ENCODE results near the gene PPP1R7.

Gene PPP1R7

DNA sequence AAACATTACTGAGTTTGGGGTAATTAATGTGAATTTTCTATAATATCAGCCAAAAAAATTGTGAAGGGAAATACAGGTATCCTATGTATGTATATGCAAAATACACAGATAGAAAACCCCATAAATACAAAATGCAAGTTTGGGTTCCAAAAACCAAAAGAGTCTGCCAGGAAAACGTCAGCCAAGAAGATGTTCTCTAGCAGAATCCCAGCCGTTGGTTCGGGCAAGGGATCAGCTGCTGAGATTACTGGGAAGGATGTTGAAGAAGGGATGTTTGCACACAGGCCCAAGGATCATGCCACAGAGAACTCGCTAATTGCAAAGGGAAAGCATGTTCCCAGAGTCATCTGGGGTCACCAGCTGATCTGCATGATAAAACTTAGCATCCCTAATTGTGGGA is 28.7 kb downstream of the PPP1R7 start:
- TF ChIP-seq, protein P1, sequence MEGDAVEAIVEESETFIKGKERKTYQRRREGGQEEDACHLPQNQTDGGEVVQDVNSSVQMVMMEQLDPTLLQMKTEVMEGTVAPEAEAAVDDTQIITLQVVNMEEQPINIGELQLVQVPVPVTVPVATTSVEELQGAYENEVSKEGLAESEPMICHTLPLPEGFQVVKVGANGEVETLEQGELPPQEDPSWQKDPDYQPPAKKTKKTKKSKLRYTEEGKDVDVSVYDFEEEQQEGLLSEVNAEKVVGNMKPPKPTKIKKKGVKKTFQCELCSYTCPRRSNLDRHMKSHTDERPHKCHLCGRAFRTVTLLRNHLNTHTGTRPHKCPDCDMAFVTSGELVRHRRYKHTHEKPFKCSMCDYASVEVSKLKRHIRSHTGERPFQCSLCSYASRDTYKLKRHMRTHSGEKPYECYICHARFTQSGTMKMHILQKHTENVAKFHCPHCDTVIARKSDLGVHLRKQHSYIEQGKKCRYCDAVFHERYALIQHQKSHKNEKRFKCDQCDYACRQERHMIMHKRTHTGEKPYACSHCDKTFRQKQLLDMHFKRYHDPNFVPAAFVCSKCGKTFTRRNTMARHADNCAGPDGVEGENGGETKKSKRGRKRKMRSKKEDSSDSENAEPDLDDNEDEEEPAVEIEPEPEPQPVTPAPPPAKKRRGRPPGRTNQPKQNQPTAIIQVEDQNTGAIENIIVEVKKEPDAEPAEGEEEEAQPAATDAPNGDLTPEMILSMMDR (IDR thresholded peaks at IDR 0.05; ENCODE audit: low read depth, low read length) = no peak

DNA sequence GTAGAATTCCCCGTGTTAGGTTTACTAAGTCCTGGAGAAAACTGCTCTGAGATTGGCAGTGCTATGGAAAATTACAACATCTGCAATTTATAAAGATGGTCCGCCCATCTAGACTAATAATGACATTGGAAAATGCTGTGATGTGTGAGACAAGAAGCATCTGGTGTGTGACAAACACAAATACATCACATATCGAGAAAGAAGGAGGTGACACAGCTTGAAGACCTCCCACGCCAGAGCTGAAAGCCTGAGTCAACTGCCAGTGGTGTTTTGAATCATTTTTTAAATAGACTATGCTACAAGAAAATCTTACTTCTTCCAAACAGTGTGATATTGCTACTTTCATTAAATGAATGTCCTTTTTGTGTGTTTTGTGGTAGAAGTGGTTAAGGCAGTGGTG is 29.6 kb downstream of the PPP1R7 start:
- H3K4me3 ChIP-seq (ENCODE audit: low read depth, low read length) = no peak overlapping the region
- TF ChIP-seq, protein P1 (IDR thresholded peaks at IDR 0.05; ENCODE audit: low read depth, low read length) = no peak

More for the DNA sequence above, 28.7 kb downstream of the PPP1R7 start:
- no peak overlapping the region for H3K4me3 ChIP-seq (ENCODE audit: low read depth, low read length)

DNA sequence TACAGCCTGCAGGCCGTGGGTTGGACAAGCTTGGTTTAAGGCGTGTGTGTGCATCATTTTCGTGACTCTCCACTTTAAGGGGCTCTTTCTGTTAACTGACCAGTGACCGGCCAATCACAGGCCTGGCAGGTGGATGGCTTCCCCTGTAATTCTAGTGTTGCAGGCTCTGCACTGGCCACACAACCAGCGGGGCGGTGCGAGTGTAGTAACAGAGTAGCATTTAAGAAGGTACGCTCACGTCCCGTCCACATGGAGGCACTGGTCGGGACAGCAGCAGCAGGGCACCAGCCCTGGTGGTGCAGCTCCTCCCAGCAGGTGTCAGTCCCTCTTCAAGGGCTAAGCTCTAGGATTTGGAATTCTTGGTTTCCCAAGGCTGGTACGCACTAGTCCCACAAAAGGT is 30.2 kb downstream of the PPP1R7 start:
- TF ChIP-seq, protein P1 (IDR thresholded peaks at IDR 0.05; ENCODE audit: low read depth, low read length) = no peak
- no peak overlapping the region for H3K4me3 ChIP-seq (ENCODE audit: low read depth, low read length)

DNA sequence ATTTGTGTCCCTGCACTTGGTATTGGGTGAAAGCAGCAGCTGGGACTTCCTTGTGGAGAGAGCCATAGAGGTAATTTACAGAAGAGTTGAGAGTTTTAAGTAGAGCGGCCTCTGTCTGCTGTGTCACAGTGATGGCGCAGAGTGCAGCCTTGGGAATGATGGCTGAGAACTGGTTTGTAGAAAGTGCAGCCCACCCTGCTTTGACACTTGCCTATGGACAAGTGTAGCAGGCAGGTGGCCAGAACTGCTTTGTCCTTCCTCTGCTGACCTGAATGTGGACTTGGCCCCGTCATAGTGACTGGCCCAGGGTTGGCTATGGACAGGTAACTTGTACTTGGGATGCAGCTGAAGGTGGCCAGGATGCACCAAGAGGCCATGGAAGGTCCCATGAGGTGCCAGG is 31.9 kb downstream of the PPP1R7 start:
- no peak overlapping the region for H3K4me3 ChIP-seq (ENCODE audit: low read depth, low read length)
- TF ChIP-seq, protein P1 (IDR thresholded peaks at IDR 0.05; ENCODE audit: low read depth, low read length) = no peak

DNA sequence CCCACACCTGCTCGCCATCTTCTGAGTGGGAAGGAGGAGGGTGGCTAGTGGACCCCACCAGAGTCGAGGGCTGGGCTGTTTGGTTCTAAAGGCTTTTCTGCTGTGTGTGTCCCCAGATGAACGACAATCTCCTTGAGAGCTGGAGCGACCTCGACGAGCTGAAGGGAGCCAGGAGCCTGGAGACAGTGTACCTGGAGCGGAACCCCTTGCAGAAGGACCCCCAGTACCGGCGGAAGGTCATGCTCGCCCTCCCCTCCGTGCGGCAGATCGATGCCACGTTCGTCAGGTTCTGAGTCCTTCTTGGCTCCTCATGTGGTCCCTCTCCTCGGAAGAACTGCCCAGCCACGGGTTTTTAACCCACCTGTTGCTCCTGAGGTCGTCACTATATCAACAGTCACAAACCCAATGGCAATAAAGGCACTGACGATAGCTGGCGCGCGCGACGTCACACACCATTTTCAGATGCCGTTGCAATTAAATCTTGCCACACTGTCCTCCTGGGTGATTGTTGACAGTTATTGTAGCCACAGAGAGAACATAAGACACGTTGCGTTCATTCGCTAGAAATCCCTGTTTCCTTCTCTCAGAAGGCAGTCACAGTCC is 32.4 kb downstream of the PPP1R7 start:
- TF ChIP-seq, protein P1 (IDR thresholded peaks at IDR 0.05; ENCODE audit: low read depth, low read length) = no peak

DNA sequence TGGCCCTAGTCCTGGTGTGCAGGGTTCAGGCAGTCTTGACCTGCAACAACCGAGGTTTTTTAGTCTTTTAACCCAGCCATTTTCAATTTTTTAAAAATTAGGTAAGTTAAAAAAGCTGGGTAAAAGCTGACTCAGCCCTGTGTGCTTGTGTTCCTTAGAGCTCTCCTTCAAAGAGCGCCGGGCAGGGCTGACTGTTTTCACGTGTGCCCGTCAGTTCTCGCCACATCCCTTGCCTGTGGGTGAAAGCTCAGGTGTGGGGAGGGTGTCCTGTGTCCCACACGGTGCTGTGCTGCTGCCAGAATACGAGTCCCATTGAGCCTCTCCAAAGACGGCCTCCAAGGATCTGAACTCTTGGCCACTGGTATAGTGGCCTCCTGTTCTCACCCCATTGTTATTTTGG is 33.0 kb downstream of the PPP1R7 start:
- TF ChIP-seq, protein P1 (IDR thresholded peaks at IDR 0.05; ENCODE audit: low read depth, low read length) = no peak
- no peak overlapping the region for H3K4me3 ChIP-seq (ENCODE audit: low read depth, low read length)

More for the DNA sequence above, 32.4 kb downstream of the PPP1R7 start:
- no peak overlapping the region for H3K4me3 ChIP-seq (ENCODE audit: low read depth, low read length)

DNA sequence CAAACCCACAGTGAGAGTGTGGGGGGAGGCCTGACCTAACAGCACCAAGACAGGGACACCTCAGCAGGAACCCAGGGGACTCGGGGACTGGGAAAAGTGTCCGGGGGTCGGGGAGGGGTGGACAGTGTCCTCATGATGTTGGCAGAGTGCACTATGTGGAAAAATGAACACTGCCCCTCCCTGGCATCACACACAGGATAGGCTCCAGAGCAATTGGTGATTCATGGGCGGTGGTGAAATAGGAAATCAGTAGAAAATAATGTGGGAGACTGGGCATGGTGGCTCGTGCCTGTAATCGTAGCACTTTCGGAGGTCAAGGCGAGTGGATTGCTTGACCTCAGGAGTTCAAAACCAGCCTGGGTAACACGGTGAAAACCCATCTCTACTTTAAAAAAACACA is 34.6 kb downstream of the PPP1R7 start:
- H3K4me3 ChIP-seq (ENCODE audit: low read depth, low read length) = no peak overlapping the region
- TF ChIP-seq, protein P1 (IDR thresholded peaks at IDR 0.05; ENCODE audit: low read depth, low read length) = no peak
